HEK293T (cell line): ENCODE measurements around the gene TEX2.

Experiments
- ARNT ChIP-seq: fragments of 450-650 bp; IDR thresholded peaks from 2 replicates; pipeline ENCODE4 v1.6.1; 2017; ENCODE audit warnings: mild to moderate bottlenecking
- BHLHE40 ChIP-seq: fragments of 450-650 bp; IDR thresholded peaks from 2 replicates; pipeline ENCODE4 v1.6.1; 2016; ENCODE audit warnings: mild to moderate bottlenecking, moderate library complexity, borderline replicate concordance
- CTBP1 ChIP-seq: fragments of 450-650 bp; IDR thresholded peaks from 2 replicates; pipeline ENCODE4 v1.6.1; 2016; ENCODE audit warnings: borderline replicate concordance
- ELF4 ChIP-seq: fragments of 450-650 bp; IDR thresholded peaks from 2 replicates; pipeline ENCODE4 v1.6.1; 2017; ENCODE audit warnings: antibody characterized with exemption
- FOXA1 ChIP-seq: fragments of 450-650 bp; IDR thresholded peaks from 2 replicates; pipeline ENCODE4 v1.6.1; 2016; ENCODE audit warnings: mild to moderate bottlenecking
- FOXK2 ChIP-seq: fragments of 450-650 bp; IDR thresholded peaks from 2 replicates; pipeline ENCODE4 v1.6.1; 2016; ENCODE audit warnings: mild to moderate bottlenecking
- FOXM1 ChIP-seq: fragments of 450-650 bp; IDR thresholded peaks from 2 replicates; pipeline ENCODE4 v1.6.1; 2017; ENCODE audit warnings: mild to moderate bottlenecking, borderline replicate concordance
- HDGF ChIP-seq: fragments of 450-650 bp; IDR thresholded peaks from 2 replicates; pipeline ENCODE4 v1.6.1; 2017; ENCODE audit warnings: antibody characterized with exemption, borderline replicate concordance
- LEF1 ChIP-seq: fragments of 450-650 bp; IDR thresholded peaks from 2 replicates; pipeline ENCODE4 v1.6.1; 2017; ENCODE audit warnings: mild to moderate bottlenecking, borderline replicate concordance
- NFRKB ChIP-seq: fragments of 450-650 bp; IDR thresholded peaks from 2 replicates; pipeline ENCODE4 v1.6.1; 2016; ENCODE audit warnings: mild to moderate bottlenecking, moderate library complexity
- SP1 ChIP-seq: fragments of 450-650 bp; IDR thresholded peaks from 2 replicates; pipeline ENCODE4 v1.6.1; 2017
- SUZ12 ChIP-seq: fragments of 450-650 bp; IDR thresholded peaks from 2 replicates; pipeline ENCODE4 v1.6.1; 2016; ENCODE audit warnings: mild to moderate bottlenecking
- TARDBP ChIP-seq: fragments of 450-650 bp; IDR thresholded peaks from 2 replicates; pipeline ENCODE4 v1.6.1; 2016
- ZNF384 ChIP-seq: fragments of 450-650 bp; IDR thresholded peaks from 2 replicates; pipeline ENCODE4 v1.6.1; 2016

DNA sequence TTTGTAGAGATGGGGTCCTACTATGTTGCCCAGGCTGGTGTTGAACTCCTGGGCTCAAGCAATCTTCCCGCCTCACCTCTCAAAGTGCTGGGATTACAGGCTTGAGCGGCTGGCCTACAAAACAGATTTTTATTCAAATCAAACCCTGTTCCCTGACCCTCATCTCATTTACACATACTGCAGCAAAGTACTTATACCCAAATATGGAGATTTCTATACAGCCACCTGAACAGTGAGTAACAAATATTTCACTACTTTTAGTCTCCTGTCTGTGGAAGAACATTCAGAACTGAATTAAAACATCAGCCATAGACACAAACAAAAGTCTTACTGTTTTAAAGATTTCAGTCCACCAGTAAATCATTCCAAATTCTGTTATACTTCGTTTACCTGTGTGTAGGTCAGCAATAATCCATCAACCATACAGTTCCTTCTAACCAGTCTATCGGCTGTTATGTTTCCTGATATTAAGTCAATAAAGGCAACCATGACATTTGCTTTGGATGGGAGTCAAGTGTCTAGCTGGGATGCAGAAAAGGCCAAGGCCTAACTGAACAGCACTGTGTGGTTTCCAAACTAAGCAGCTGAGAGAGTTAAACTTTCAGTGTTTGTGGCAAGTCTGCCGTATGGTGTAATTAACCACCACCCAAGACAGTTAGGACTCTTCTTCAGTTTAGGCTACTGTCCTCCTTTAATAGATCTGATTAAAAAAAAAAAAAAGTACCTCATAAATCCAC, 155.4 kb downstream of the TEX2 start:
- TF ChIP-seq ZNF384 (no peak), TARDBP (no peak), NFRKB (no peak), SP1 (no peak), FOXK2 (no peak), SUZ12 (no peak), BHLHE40 (no peak), FOXM1 (no peak), ELF4 (no peak), HDGF (no peak), LEF1 (no peak), FOXA1 (no peak), CTBP1 (no peak), ARNT (no peak)
